HFFc6 (cell line): ENCODE results near the gene RAD51B. TPM values are rescaled to one million over a fixed set of nuclear protein-coding genes. Genes with fewer than 3 reads are reported as not detected.

Source experiments
- DNase-seq: peaks from one replicate; pipeline ENCODE4 v3.0.0-alpha.2; 2018
- H3K27ac Mint-ChIP-seq: 2 replicates; pipeline ENCODE4 v1.8.0; 2020; ENCODE audit warnings: mild to moderate bottlenecking, mixed read lengths
- H3K27me3 Mint-ChIP-seq: 2 replicates; pipeline ENCODE4 v1.8.0; 2021; ENCODE audit warnings: mild to moderate bottlenecking, moderate library complexity, mixed read lengths; ENCODE audit not compliant: insufficient read depth
- H3K36me3 Mint-ChIP-seq: 2 replicates; pipeline ENCODE4 v1.8.0; 2021; ENCODE audit warnings: low read depth, mixed read lengths
- H3K4me1 Mint-ChIP-seq: 2 replicates; pipeline ENCODE4 v1.8.0; 2020; ENCODE audit warnings: low read depth, mixed read lengths
- H3K4me3 Mint-ChIP-seq: 2 replicates; pipeline ENCODE4 v1.8.0; 2020; ENCODE audit warnings: mild to moderate bottlenecking, moderate library complexity, mixed read lengths
- H3K9me3 Mint-ChIP-seq: 2 replicates; pipeline ENCODE4 v1.8.0; 2020; ENCODE audit warnings: mild to moderate bottlenecking, mixed read lengths
- total RNA-seq, 6 experiments: library from RNA; stranded (reverse); fragmentation: NEBNext Ultra II Directional; extraction: Animal tissue kit (Norgen Biotek cat#: 25700); gene quantifications; 2 replicates in 1 of 6; 3 replicates in 5 of 6; pipeline ENCODE4 v1.2.3, GENCODE V29; 2021
- TF ChIP-seq, protein P1 (sequence below): fragments of 200-600 bp; sonication (generic); IDR thresholded peaks from 2 replicates; pipeline ENCODE4 v1.5.0; 2021; ENCODE audit warnings: antibody characterized with exemption, mild to moderate bottlenecking

Gene RAD51B
- total RNA-seq, 6 experiments from 2014 or later = 7.1 to 12.4 (median 9.6) TPM

DNA sequence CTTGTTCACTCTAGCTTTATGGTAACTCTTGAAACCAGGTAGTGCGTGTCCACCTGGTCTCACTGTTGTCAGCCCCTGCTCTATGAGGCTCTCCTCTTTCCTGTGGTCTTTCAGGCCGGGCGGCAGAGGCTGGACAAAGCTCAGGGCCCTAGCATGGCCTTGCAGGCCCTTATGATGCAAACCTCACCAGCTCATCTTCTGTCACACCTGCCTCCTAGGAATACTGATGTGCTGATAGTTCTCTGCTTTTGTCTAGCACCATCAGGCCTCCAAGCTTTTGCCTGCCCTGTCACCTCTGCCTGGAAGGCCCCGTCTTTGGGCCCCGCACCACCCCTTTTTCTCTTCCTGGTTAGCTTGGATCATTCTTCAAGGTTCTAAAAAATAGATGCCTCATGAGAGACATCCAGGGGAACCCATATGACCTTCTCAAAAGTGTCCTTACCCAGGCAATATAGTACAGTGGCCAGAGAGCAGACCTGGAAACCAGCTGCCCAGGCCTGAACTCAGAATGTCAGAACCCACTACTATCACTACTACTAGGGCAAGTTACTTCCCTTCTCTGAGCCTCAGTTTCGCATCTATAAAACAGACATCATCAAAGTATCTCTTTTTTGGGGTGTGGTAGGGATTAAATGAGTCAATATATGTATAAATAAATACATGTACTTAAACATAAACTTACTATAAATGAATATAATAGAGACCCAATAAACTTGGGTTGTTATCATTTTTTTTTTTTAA, 881.6 kb downstream of the RAD51B start:
- 0 out of 2 replicates have a peak, but pooled peaks cover 9% of the 10 kb centered on the region for H3K36me3 Mint-ChIP-seq
- H3K4me1 Mint-ChIP-seq = peaks cover 33% of the 10 kb centered on the region
- DNase-seq = no peak
- H3K4me3 Mint-ChIP-seq = no peak overlapping the region
- peaks cover 4% of the 10 kb centered on the region; the same call in 1 of the 2 replicates for H3K9me3 Mint-ChIP-seq
- H3K27ac Mint-ChIP-seq = no peak overlapping the region
- H3K27me3 Mint-ChIP-seq = no peaks in the 10 kb centered on the region
- TF ChIP-seq, protein P1, sequence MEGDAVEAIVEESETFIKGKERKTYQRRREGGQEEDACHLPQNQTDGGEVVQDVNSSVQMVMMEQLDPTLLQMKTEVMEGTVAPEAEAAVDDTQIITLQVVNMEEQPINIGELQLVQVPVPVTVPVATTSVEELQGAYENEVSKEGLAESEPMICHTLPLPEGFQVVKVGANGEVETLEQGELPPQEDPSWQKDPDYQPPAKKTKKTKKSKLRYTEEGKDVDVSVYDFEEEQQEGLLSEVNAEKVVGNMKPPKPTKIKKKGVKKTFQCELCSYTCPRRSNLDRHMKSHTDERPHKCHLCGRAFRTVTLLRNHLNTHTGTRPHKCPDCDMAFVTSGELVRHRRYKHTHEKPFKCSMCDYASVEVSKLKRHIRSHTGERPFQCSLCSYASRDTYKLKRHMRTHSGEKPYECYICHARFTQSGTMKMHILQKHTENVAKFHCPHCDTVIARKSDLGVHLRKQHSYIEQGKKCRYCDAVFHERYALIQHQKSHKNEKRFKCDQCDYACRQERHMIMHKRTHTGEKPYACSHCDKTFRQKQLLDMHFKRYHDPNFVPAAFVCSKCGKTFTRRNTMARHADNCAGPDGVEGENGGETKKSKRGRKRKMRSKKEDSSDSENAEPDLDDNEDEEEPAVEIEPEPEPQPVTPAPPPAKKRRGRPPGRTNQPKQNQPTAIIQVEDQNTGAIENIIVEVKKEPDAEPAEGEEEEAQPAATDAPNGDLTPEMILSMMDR = no peak

DNA sequence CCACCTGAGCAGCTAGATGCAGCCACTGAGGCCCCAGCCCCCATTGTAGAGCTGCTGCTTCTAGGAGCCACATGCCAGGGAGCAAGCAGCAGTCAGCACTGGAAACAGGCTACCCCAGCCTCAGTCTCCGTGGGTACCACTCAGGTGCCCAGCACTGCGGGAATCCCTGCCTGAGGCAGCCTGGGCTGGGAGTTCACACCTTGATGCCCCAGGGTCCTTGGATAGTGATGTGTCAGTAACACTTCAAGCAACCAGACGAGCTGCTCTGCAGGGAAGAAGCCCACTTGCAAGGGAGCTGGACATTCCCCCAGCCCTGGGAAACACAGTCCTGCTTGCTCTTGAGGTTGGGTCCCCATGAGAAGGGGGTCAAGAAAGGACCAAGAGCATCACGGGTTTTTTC, 882.6 kb downstream of the RAD51B start:
- DNase-seq = no peak
- H3K9me3 Mint-ChIP-seq = peaks cover 4% of the 10 kb centered on the region; the same call in 1 of the 2 replicates
- no peaks in the 10 kb centered on the region; the same call in 1 of the 2 replicates for H3K27me3 Mint-ChIP-seq
- TF ChIP-seq, protein P1 = no peak
- H3K27ac Mint-ChIP-seq = peak overlapping the region; percentile 36; the same call in 1 of the 2 replicates
- no peak overlapping the region for H3K4me3 Mint-ChIP-seq
- H3K36me3 Mint-ChIP-seq = 0 out of 2 replicates have a peak, but pooled peaks cover 9% of the 10 kb centered on the region
- peaks cover 33% of the 10 kb centered on the region for H3K4me1 Mint-ChIP-seq

DNA sequence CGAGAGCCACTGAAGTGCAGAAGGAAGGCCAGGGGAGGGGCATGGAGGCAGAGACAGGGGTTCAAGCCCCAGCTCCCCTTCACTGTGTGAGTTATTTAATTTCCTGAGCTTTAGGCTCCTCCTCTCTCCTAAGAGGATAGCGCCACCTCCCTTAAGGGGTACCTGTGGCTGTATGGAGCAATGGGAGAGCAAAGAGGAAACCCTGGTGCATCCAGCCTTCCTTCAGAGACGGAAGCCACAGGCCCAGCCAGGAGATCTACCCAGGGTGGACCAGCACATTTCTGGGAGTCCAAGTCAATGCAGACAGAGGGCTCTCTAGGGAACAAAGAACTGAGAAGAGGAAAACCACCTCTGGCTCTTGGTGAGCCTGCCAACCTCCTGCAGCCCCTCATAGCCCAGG, 883.0 kb downstream of the RAD51B start:
- H3K9me3 Mint-ChIP-seq = peaks cover 4% of the 10 kb centered on the region; the same call in 1 of the 2 replicates
- TF ChIP-seq, protein P1 = no peak
- no peak overlapping the region for H3K4me3 Mint-ChIP-seq
- H3K36me3 Mint-ChIP-seq = 0 out of 2 replicates have a peak, but pooled peaks cover 9% of the 10 kb centered on the region
- DNase-seq = no peak
- peak overlapping the region; percentile 36; the same call in 1 of the 2 replicates for H3K27ac Mint-ChIP-seq
- no peaks in the 10 kb centered on the region; the same call in 1 of the 2 replicates for H3K27me3 Mint-ChIP-seq
- H3K4me1 Mint-ChIP-seq = peaks cover 33% of the 10 kb centered on the region

DNA sequence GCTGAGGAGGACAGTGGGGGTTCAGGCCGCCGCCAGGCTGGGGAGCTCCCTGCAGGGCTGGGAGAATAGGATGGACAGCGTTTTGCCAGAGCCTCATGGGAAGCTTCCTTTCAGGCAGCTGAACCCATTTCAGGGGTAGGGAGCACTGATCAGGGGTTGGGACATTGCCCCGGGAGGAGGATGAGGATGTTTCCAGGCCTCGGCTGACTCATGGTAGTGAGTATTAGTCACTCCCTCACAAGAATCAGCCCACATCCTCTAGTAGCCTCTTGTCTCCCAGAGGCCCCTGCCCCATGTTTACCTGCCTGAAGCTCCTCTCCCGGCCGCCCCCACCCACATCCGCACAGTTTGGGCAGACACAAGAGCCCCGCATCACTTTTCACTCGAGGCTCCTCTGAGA, 883.5 kb downstream of the RAD51B start:
- no peaks in the 10 kb centered on the region; the same call in 1 of the 2 replicates for H3K27me3 Mint-ChIP-seq

More for the DNA sequence above, 883.5 kb downstream of the RAD51B start:
- Mint-ChIP-seq H3K4me3 (no peak overlapping the region), H3K4me1 (peaks cover 33% of the 10 kb centered on the region), H3K36me3 (0 out of 2 replicates have a peak, but pooled peaks cover 9% of the 10 kb centered on the region), H3K9me3 (peaks cover 4% of the 10 kb centered on the region; the same call in 1 of the 2 replicates), H3K27ac (peak overlapping the region; percentile 59)
- DNase-seq = peak; percentile 48
- TF ChIP-seq, protein P1 = no peak
